OCI-LY1 (cell line): ENCODE results near the gene ZNF768.

Experiments
- H2AFZ ChIP-seq: fragments of 200-600 bp; sonication (generic), shearing (Covaris generic); 2 replicates; pipeline ENCODE4 v1.6.0; 2014; ENCODE audit warnings: antibody characterized with exemption, mild to moderate bottlenecking, low read length
- H3F3A ChIP-seq: fragments of 200-600 bp; sonication (generic), shearing (Covaris generic); 2 replicates; pipeline ENCODE4 v1.6.0; 2014; ENCODE audit warnings: mild to moderate bottlenecking, antibody characterized with exemption, low read length, moderate library complexity; ENCODE audit not compliant: insufficient read depth
- H3K27ac ChIP-seq: fragments of 200-600 bp; sonication (generic); 2 replicates; pipeline ENCODE4 v1.5.1; 2014; ENCODE audit warnings: low read length, mixed run types, mild to moderate bottlenecking, low read depth; ENCODE audit not compliant: poor library complexity, severe bottlenecking
- H3K27me3 ChIP-seq: fragments of 200-600 bp; sonication (generic); 2 replicates; pipeline ENCODE4 v1.6.0; 2014; ENCODE audit warnings: antibody characterized with exemption, mild to moderate bottlenecking, low read length, moderate library complexity; ENCODE audit not compliant: insufficient read depth
- H3K36me3 ChIP-seq: fragments of 200-600 bp; sonication (generic); 2 replicates; pipeline ENCODE4 v1.6.1; 2014; ENCODE audit warnings: mild to moderate bottlenecking, antibody characterized with exemption, low read length, moderate library complexity, mixed read lengths; ENCODE audit not compliant: insufficient read depth
- H3K4me1 ChIP-seq: fragments of 200-600 bp; sonication (generic); 2 replicates; pipeline ENCODE4 v1.5.1; 2014; ENCODE audit warnings: mild to moderate bottlenecking, low read length, moderate library complexity; ENCODE audit not compliant: insufficient read depth, severe bottlenecking
- H3K4me2 ChIP-seq: fragments of 200-600 bp; sonication (generic), shearing (Covaris generic); 2 replicates; pipeline ENCODE4 v1.6.1; 2014; ENCODE audit warnings: low read length
- H3K4me3 ChIP-seq: fragments of 200-600 bp; sonication (generic); 2 replicates; pipeline ENCODE4 v1.5.1; 2014; ENCODE audit warnings: low read length, low read depth, mild to moderate bottlenecking, mixed read lengths; ENCODE audit not compliant: poor library complexity, severe bottlenecking
- H3K79me2 ChIP-seq: fragments of 200-600 bp; shearing (Covaris generic); 2 replicates; pipeline ENCODE4 v1.6.1; 2016; ENCODE audit warnings: mixed run types, low read length, mixed read lengths; ENCODE audit not compliant: insufficient read depth
- H3K9ac ChIP-seq: fragments of 200-600 bp; sonication (generic), shearing (Covaris generic); 2 replicates; pipeline ENCODE4 v1.6.1; 2014; ENCODE audit warnings: mild to moderate bottlenecking, low read length, mixed read lengths
- H3K9me2 ChIP-seq: fragments of 200-600 bp; sonication (generic), shearing (Covaris generic); 2 replicates; pipeline ENCODE4 v1.6.1; 2014; ENCODE audit warnings: low read depth, mild to moderate bottlenecking, low read length, mixed read lengths
- H3K9me3 ChIP-seq: fragments of 200-600 bp; shearing (Covaris generic); 2 replicates; pipeline ENCODE4 v1.6.1; 2014; ENCODE audit warnings: low read length, mixed read lengths
- H4K20me1 ChIP-seq: fragments of 200-600 bp; sonication (generic), shearing (Covaris generic); 2 replicates; pipeline ENCODE4 v1.6.0; 2016; ENCODE audit warnings: mild to moderate bottlenecking, low read length; ENCODE audit not compliant: insufficient read depth
- EZH2 ChIP-seq: fragments of 200-600 bp; sonication (generic), shearing (Covaris generic); IDR thresholded peaks from 2 replicates; pipeline ENCODE4 v1.8.0; 2017; ENCODE audit warnings: borderline replicate concordance, mixed run types, mild to moderate bottlenecking, antibody characterized with exemption, low read length, moderate library complexity, mixed read lengths
- TF ChIP-seq, protein P1 (sequence below): fragments of 200-600 bp; sonication (generic), shearing (Covaris generic); IDR thresholded peaks from 2 replicates; pipeline ENCODE4 v1.5.1; 2017; ENCODE audit warnings: mild to moderate bottlenecking, antibody characterized with exemption, low read length, moderate library complexity, mixed read lengths

Gene ZNF768

DNA sequence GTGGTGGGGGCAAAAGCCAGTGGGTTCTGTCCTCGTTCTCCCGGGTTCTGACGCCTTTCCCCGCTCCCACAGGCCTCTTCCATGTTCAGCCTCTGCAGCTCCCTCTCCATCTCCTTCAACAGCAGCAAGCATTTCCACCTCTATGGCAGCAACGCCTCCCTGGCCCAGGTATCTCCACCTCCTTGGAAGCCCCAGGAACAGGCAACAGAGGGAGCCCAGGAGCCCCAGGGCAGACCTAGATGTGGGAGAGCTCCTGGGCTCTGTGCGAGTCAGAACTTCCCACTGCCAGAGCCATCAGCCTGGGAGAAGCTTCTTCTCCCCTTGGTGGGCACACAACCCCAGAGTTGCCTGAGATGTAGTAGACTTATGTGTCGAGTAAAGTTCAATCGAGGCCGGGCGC, 7.8 kb downstream of the ZNF768 start:
- Histone ChIP-seq H3K36me3 (peaks cover 78% of the 10 kb centered on the region), H3K9me2 (no peaks in the 10 kb centered on the region), H2AFZ (no peak overlapping the region), H3K27me3 (no peaks in the 10 kb centered on the region), H3K79me2 (no peaks in the 10 kb centered on the region), H3K9me3 (no peaks in the 10 kb centered on the region), H3K4me3 (no peak overlapping the region), H3F3A (peaks cover 6% of the 10 kb centered on the region; the same call in 1 of the 2 replicates), H3K27ac (no peak overlapping the region), H3K9ac (no peak overlapping the region), H3K4me1 (peaks cover 3% of the 10 kb centered on the region), H3K4me2 (no peak overlapping the region), H4K20me1 (no peaks in the 10 kb centered on the region)
- TF ChIP-seq, protein P1, sequence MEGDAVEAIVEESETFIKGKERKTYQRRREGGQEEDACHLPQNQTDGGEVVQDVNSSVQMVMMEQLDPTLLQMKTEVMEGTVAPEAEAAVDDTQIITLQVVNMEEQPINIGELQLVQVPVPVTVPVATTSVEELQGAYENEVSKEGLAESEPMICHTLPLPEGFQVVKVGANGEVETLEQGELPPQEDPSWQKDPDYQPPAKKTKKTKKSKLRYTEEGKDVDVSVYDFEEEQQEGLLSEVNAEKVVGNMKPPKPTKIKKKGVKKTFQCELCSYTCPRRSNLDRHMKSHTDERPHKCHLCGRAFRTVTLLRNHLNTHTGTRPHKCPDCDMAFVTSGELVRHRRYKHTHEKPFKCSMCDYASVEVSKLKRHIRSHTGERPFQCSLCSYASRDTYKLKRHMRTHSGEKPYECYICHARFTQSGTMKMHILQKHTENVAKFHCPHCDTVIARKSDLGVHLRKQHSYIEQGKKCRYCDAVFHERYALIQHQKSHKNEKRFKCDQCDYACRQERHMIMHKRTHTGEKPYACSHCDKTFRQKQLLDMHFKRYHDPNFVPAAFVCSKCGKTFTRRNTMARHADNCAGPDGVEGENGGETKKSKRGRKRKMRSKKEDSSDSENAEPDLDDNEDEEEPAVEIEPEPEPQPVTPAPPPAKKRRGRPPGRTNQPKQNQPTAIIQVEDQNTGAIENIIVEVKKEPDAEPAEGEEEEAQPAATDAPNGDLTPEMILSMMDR: no peak
- no peak for TF ChIP-seq EZH2

DNA sequence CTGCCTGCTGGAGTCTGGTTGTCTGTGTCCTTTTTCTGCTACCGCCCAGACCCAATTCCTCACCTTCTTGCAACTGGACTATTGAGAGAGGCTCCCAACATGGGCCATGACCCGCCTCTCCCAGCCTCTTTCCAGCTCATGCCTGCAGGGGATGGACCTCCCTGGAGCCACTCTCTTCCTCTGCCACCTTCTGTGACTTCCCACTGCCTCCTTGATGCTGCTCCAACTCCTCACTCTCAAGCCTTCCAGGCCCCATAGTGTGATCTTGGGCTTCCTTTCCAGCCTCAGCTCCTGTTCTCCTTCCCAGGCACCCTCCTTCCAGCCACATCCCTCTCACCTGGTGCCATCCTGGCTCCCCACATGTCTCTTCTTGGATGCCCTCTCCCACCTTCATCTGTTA, 11.1 kb downstream of the ZNF768 start:
- H3K4me2 ChIP-seq: no peak overlapping the region
- H3K4me3 ChIP-seq: no peak overlapping the region
- H3K9me2 ChIP-seq: no peaks in the 10 kb centered on the region
- no peaks in the 10 kb centered on the region for H3K9me3 ChIP-seq
- H2AFZ ChIP-seq: no peak overlapping the region
- no peaks in the 10 kb centered on the region for H3K79me2 ChIP-seq
- H4K20me1 ChIP-seq: no peaks in the 10 kb centered on the region
- TF ChIP-seq, protein P1: no peak
- no peak for TF ChIP-seq EZH2
- no peaks in the 10 kb centered on the region for H3K4me1 ChIP-seq
- no peak overlapping the region for H3K27ac ChIP-seq
- no peaks in the 10 kb centered on the region for H3F3A ChIP-seq
- no peaks in the 10 kb centered on the region for H3K27me3 ChIP-seq
- peaks cover 95% of the 10 kb centered on the region for H3K36me3 ChIP-seq
- no peak overlapping the region for H3K9ac ChIP-seq

DNA sequence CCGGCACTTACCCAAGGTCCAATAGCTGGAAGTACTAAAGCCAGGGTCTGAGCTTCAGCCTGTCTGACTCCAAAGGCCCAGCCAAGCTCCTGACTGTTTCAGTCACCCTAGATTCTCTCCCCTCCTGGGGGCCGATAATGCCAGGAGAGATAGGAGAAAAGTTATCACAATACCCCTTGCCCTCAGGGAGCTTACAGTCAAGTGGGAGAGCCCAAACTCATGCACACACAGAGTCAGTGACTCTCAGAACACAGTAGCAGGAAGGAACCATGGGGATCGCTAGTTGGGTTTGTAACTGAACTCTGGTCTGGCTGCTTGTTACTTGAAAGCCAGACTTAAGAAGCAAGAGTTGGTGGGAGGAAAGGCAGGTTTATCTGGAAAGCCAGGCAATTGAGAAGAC, 14.9 kb downstream of the ZNF768 start:
- Histone ChIP-seq H3K4me2 (no peak overlapping the region), H3K36me3 (peaks cover 88% of the 10 kb centered on the region)

More for the DNA sequence above, 14.9 kb downstream of the ZNF768 start:
- H3K4me3 ChIP-seq: no peak overlapping the region
- H2AFZ ChIP-seq: no peak overlapping the region
- no peaks in the 10 kb centered on the region for H3K27me3 ChIP-seq
- no peaks in the 10 kb centered on the region for H4K20me1 ChIP-seq
- TF ChIP-seq, protein P1: no peak
- no peak for TF ChIP-seq EZH2
- H3F3A ChIP-seq: no peaks in the 10 kb centered on the region
- H3K9ac ChIP-seq: no peak overlapping the region
- H3K4me1 ChIP-seq: no peaks in the 10 kb centered on the region
- H3K27ac ChIP-seq: no peak overlapping the region
- no peaks in the 10 kb centered on the region for H3K9me3 ChIP-seq
- no peaks in the 10 kb centered on the region for H3K79me2 ChIP-seq
- no peaks in the 10 kb centered on the region for H3K9me2 ChIP-seq
